GM20431 (cell line): Measurements from ENCODE around the gene KIF18A.

Source experiments
- in situ Hi-C: fragments of 300-500 bp; cut with MseI, MboI; formaldehyde crosslinking; loops from one replicate; pipeline ENCODE4 v1.15.0; 2020; ENCODE audit warnings: low sequenced_read_pairs; ENCODE audit not compliant: unreplicated experiment

KIF18A gene

GRCh38 chr11:27972522-27973170, 135.3 kb downstream of the KIF18A start:
- in situ Hi-C loops, result no loop called here

DNA sequence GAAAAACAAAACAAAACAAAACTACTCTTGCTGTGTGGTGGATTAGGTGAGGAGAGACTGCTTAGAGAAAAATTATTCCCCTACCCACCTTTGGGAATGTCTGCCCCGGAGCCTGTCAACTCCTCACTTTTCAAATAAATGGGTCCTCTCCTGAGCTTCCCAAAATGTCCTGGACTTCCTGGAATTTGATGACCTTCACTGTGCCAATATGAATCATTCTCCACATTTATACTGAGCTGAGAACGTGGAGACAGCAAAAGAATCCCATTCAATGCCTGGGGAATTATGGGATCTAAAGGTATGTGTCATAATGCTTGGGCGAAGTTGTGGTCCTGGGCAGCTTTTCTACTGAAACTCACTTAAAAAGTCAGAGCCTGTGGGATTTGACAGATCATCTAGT, 136.8 kb downstream of the KIF18A start:
- in situ Hi-C loops, result no loop called here
